Liver (tissue), 3 donors: Measurements from ENCODE around the gene LPCAT1.
"Not testable (repeated sequence)": the region's sequence is repeated elsewhere in the genome, so short reads cannot be mapped to it uniquely, and the experiment has no call there.

Experiments used
- GABPA ChIP-seq, 2 donors: IDR thresholded peaks in 1 of 2; conservative IDR thresholded peaks in 1 of 2; 2 replicates each; pipeline ENCODE4 v1.6.1; 2016; ENCODE audit warnings: antibody characterized with exemption in 2 of 2, mild to moderate bottlenecking in 1 of 2, moderate library complexity in 1 of 2
- JUND ChIP-seq, 2 donors: IDR thresholded peaks; 2 replicates each; pipeline ENCODE4 v1.6.1; 2016; ENCODE audit warnings: antibody characterized with exemption in 2 of 2
- RAD21 ChIP-seq, 2 donors: IDR thresholded peaks; 2 replicates each; pipeline ENCODE4 v1.6.1; 2016; ENCODE audit warnings: antibody characterized with exemption in 2 of 2, mild to moderate bottlenecking in 2 of 2
- TAF1 ChIP-seq: conservative IDR thresholded peaks from 2 replicates; pipeline ENCODE4 v1.6.1; 2016; ENCODE audit warnings: antibody characterized with exemption, mild to moderate bottlenecking
- YY1 ChIP-seq: IDR thresholded peaks from 2 replicates; pipeline ENCODE4 v1.6.1; 2016; ENCODE audit warnings: antibody characterized with exemption, mild to moderate bottlenecking
- TF ChIP-seq, protein P1 (sequence below): fragments of 150-350 bp; IDR thresholded peaks from 2 replicates; pipeline ENCODE4 v1.5.1; 2017; ENCODE audit warnings: improper control_type of control experiment, low read depth, low read length; ENCODE audit not compliant: missing input control
- TF ChIP-seq, protein P2 (sequence below): IDR thresholded peaks from 2 replicates; pipeline ENCODE4 v1.6.1; 2016; ENCODE audit warnings: antibody characterized with exemption, mild to moderate bottlenecking
- donor health status: healthy.
- donor health status: healthy.

GRCh38 chr5:1560499-1560898 is 36.7 kb upstream of the LPCAT1 start:
- TF ChIP-seq, protein P1, sequence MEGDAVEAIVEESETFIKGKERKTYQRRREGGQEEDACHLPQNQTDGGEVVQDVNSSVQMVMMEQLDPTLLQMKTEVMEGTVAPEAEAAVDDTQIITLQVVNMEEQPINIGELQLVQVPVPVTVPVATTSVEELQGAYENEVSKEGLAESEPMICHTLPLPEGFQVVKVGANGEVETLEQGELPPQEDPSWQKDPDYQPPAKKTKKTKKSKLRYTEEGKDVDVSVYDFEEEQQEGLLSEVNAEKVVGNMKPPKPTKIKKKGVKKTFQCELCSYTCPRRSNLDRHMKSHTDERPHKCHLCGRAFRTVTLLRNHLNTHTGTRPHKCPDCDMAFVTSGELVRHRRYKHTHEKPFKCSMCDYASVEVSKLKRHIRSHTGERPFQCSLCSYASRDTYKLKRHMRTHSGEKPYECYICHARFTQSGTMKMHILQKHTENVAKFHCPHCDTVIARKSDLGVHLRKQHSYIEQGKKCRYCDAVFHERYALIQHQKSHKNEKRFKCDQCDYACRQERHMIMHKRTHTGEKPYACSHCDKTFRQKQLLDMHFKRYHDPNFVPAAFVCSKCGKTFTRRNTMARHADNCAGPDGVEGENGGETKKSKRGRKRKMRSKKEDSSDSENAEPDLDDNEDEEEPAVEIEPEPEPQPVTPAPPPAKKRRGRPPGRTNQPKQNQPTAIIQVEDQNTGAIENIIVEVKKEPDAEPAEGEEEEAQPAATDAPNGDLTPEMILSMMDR: not testable (repeated sequence)
- TF ChIP-seq RAD21 (IDR thresholded peaks at IDR 0.05); GABPA (IDR thresholded peaks at IDR 0.05 in 1 of 2, conservative IDR thresholded peaks at IDR 0.05 in 1 of 2); YY1; TAF1; JUND (IDR thresholded peaks at IDR 0.05): not testable (repeated sequence)
- TF ChIP-seq, protein P2, sequence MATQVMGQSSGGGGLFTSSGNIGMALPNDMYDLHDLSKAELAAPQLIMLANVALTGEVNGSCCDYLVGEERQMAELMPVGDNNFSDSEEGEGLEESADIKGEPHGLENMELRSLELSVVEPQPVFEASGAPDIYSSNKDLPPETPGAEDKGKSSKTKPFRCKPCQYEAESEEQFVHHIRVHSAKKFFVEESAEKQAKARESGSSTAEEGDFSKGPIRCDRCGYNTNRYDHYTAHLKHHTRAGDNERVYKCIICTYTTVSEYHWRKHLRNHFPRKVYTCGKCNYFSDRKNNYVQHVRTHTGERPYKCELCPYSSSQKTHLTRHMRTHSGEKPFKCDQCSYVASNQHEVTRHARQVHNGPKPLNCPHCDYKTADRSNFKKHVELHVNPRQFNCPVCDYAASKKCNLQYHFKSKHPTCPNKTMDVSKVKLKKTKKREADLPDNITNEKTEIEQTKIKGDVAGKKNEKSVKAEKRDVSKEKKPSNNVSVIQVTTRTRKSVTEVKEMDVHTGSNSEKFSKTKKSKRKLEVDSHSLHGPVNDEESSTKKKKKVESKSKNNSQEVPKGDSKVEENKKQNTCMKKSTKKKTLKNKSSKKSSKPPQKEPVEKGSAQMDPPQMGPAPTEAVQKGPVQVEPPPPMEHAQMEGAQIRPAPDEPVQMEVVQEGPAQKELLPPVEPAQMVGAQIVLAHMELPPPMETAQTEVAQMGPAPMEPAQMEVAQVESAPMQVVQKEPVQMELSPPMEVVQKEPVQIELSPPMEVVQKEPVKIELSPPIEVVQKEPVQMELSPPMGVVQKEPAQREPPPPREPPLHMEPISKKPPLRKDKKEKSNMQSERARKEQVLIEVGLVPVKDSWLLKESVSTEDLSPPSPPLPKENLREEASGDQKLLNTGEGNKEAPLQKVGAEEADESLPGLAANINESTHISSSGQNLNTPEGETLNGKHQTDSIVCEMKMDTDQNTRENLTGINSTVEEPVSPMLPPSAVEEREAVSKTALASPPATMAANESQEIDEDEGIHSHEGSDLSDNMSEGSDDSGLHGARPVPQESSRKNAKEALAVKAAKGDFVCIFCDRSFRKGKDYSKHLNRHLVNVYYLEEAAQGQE: not testable (repeated sequence)
